Inflammatory macrophage (primary cell): Measurements from ENCODE around the gene CCDC134.

ENCODE experiments used
- DNase-seq, 2 donors: peaks; one replicate each; pipeline ENCODE4 v3.0.0-alpha.2; 2020 to 2022

CCDC134 gene

GRCh38 chr22:41787331-41787730, 13.1 kb upstream of the CCDC134 start:
- no peak for DNase-seq

- no peak for DNase-seq
Measured at GRCh38 chr22:41793871-41794270, 6.6 kb upstream of the CCDC134 start.

- no peak for DNase-seq
Measured at GRCh38 chr22:41798736-41799135, 1.7 kb upstream of the CCDC134 start.

- peak in 1 of 2 donors; percentile 37 for DNase-seq
Measured at GRCh38 chr22:41799486-41800347, 762 bp upstream of the CCDC134 start.

GRCh38 chr22:41801147-41801819, 804 bp downstream of the CCDC134 start:
- DNase-seq, result no peak

- no peak for DNase-seq
Measured at GRCh38 chr22:41801886-41802285, 1.4 kb downstream of the CCDC134 start.

GRCh38 chr22:41805639-41806038, 5.2 kb downstream of the CCDC134 start:
- no peak for DNase-seq

- DNase-seq, result no peak
Measured at GRCh38 chr22:41808400-41808799, 7.9 kb downstream of the CCDC134 start.

GRCh38 chr22:41810022-41810421, 9.5 kb downstream of the CCDC134 start:
- DNase-seq, result no peak

GRCh38 chr22:41812805-41813545, 12.5 kb downstream of the CCDC134 start:
- no peak for DNase-seq

GRCh38 chr22:41813726-41814410, 13.4 kb downstream of the CCDC134 start:
- no peak for DNase-seq

- no peak for DNase-seq
Measured at GRCh38 chr22:41815716-41816115, 15.2 kb downstream of the CCDC134 start.

- no peak for DNase-seq
Measured at GRCh38 chr22:41816241-41816640, 15.8 kb downstream of the CCDC134 start.

- no peak for DNase-seq
Measured at GRCh38 chr22:41816871-41817270, 16.4 kb downstream of the CCDC134 start.

GRCh38 chr22:41818011-41818410, 17.5 kb downstream of the CCDC134 start:
- no peak for DNase-seq

GRCh38 chr22:41818596-41818995, 18.1 kb downstream of the CCDC134 start:
- no peak for DNase-seq

GRCh38 chr22:41819257-41819656, 18.8 kb downstream of the CCDC134 start:
- no peak for DNase-seq

- no peak for DNase-seq
Measured at GRCh38 chr22:41820447-41820846, 20.0 kb downstream of the CCDC134 start.

GRCh38 chr22:41821471-41822316, 21.2 kb downstream of the CCDC134 start:
- DNase-seq, result no peak

GRCh38 chr22:41822317-41823057, 22.0 kb downstream of the CCDC134 start:
- peak; percentile 33 to 55 for DNase-seq

- no peak for DNase-seq
Measured at GRCh38 chr22:41823797-41824196, 23.3 kb downstream of the CCDC134 start.
